DOHH2 (cell line): Measurements from ENCODE around the gene MYLK3.

Source experiments
- H3F3A ChIP-seq: fragments of 200-600 bp; sonication (generic), shearing (Covaris generic); 2 replicates; pipeline ENCODE4 v1.6.0; 2016; ENCODE audit warnings: antibody characterized with exemption, mild to moderate bottlenecking; ENCODE audit not compliant: control insufficient read depth, insufficient read depth
- H3K27ac ChIP-seq: fragments of 200-600 bp; sonication (generic); 2 replicates; pipeline ENCODE4 v1.5.1; 2014; ENCODE audit warnings: low read depth, mild to moderate bottlenecking, low read length, moderate library complexity
- H3K27me3 ChIP-seq: fragments of 200-600 bp; sonication (generic); 2 replicates; pipeline ENCODE4 v1.6.1; 2014; ENCODE audit warnings: mild to moderate bottlenecking, low read length, mixed read lengths; ENCODE audit not compliant: control insufficient read depth
- H3K36me3 ChIP-seq: fragments of 200-600 bp; sonication (generic); 2 replicates; pipeline ENCODE4 v1.6.1; 2014; ENCODE audit warnings: mild to moderate bottlenecking, low read length, moderate library complexity, mixed read lengths; ENCODE audit not compliant: control insufficient read depth
- H3K4me1 ChIP-seq: fragments of 200-600 bp; sonication (generic); 2 replicates; pipeline ENCODE4 v1.6.1; 2014; ENCODE audit warnings: mild to moderate bottlenecking, low read length, mixed read lengths; ENCODE audit not compliant: control insufficient read depth
- H3K4me2 ChIP-seq: fragments of 200-600 bp; sonication (generic); 2 replicates; pipeline ENCODE4 v1.6.0; 2014; ENCODE audit warnings: mild to moderate bottlenecking, low read length, moderate library complexity
- H3K4me3 ChIP-seq: fragments of 200-600 bp; sonication (generic); 2 replicates; pipeline ENCODE4 v1.5.1; 2014; ENCODE audit warnings: mild to moderate bottlenecking, low read length, mixed read lengths
- H3K79me2 ChIP-seq: fragments of 200-600 bp; sonication (generic); 2 replicates; pipeline ENCODE4 v1.6.1; 2014; ENCODE audit warnings: mild to moderate bottlenecking, low read length, mixed read lengths; ENCODE audit not compliant: control insufficient read depth
- H3K9me2 ChIP-seq: fragments of 200-600 bp; sonication (generic); replicated peaks from 2 replicates; pipeline ENCODE4 v1.6.1; 2014; ENCODE audit warnings: mild to moderate bottlenecking, low read length, mixed read lengths; ENCODE audit not compliant: control insufficient read depth
- H3K9me3 ChIP-seq: fragments of 200-600 bp; sonication (generic); 2 replicates; pipeline ENCODE4 v1.6.1; 2014; ENCODE audit warnings: antibody characterized with exemption, low read length, mixed read lengths; ENCODE audit not compliant: control insufficient read depth, insufficient read depth
- H4K20me1 ChIP-seq: fragments of 200-600 bp; sonication (generic); 2 replicates; pipeline ENCODE4 v1.6.0; 2014; ENCODE audit warnings: low read depth, mild to moderate bottlenecking, antibody characterized with exemption, low read length, moderate library complexity; ENCODE audit not compliant: control insufficient read depth, insufficient read depth
- EZH2phosphoT487 ChIP-seq: fragments of 200-600 bp; sonication (generic); IDR thresholded peaks from 2 replicates; pipeline ENCODE4 v1.6.1; 2017; ENCODE audit warnings: borderline replicate concordance, mild to moderate bottlenecking, antibody characterized with exemption, low read length, moderate library complexity, mixed read lengths
- TF ChIP-seq, protein P1 (sequence below): fragments of 200-600 bp; sonication (generic); IDR thresholded peaks from one replicate; pipeline ENCODE4 v1.5.1; 2014; ENCODE audit warnings: antibody characterized with exemption, mild to moderate bottlenecking, low read depth, low read length; ENCODE audit not compliant: poor library complexity, severe bottlenecking

MYLK3 gene

DNA sequence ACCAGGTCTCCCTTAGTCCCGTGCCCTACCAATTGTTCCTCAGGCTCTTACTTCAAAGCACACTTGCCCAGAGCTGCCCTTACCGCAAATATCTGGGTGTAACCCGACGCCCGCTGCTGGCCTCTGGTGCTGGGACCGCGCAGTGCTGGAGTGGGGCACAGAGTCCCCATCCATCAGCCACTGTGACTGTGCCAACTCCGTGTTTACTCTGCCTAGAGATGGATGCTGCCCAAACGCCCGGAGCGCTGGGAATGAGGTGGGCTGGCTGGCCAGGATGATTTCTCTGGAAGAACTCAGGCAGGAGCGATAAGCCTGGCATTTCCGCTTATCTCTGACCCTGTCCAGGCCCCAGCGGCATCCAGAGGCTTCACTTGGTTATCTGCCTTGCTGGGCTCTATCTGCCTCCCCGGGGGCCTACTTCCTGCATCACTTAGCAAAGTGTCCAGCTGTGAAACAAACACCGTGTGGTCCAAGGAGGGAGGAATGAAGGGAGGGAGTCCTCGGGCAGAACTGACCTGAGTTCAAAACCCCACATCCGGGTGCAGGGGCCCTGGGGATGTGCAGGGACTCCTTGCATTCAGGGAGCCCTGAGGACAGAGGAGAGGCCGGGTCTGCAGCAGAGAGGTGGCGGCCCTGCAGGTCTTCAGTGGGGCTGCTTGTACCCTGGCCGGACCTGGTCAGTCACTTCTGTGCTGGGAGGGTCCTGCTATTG lies 9.4 kb upstream of the MYLK3 start:
- no peak overlapping the region for H3K27ac ChIP-seq
- H3K27me3 ChIP-seq = no peaks in the 10 kb centered on the region
- H3K4me1 ChIP-seq = peaks cover 24% of the 10 kb centered on the region
- H3F3A ChIP-seq = no peaks in the 10 kb centered on the region
- H3K4me3 ChIP-seq = no peak overlapping the region
- H3K9me3 ChIP-seq = no peaks in the 10 kb centered on the region
- no peaks in the 10 kb centered on the region for H3K9me2 ChIP-seq
- no peaks in the 10 kb centered on the region for H3K36me3 ChIP-seq
- no peaks in the 10 kb centered on the region for H4K20me1 ChIP-seq
- TF ChIP-seq, protein P1, sequence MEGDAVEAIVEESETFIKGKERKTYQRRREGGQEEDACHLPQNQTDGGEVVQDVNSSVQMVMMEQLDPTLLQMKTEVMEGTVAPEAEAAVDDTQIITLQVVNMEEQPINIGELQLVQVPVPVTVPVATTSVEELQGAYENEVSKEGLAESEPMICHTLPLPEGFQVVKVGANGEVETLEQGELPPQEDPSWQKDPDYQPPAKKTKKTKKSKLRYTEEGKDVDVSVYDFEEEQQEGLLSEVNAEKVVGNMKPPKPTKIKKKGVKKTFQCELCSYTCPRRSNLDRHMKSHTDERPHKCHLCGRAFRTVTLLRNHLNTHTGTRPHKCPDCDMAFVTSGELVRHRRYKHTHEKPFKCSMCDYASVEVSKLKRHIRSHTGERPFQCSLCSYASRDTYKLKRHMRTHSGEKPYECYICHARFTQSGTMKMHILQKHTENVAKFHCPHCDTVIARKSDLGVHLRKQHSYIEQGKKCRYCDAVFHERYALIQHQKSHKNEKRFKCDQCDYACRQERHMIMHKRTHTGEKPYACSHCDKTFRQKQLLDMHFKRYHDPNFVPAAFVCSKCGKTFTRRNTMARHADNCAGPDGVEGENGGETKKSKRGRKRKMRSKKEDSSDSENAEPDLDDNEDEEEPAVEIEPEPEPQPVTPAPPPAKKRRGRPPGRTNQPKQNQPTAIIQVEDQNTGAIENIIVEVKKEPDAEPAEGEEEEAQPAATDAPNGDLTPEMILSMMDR = no peak
- no peak for TF ChIP-seq EZH2phosphoT487
- H3K4me2 ChIP-seq = no peak overlapping the region
- no peaks in the 10 kb centered on the region for H3K79me2 ChIP-seq

DNA sequence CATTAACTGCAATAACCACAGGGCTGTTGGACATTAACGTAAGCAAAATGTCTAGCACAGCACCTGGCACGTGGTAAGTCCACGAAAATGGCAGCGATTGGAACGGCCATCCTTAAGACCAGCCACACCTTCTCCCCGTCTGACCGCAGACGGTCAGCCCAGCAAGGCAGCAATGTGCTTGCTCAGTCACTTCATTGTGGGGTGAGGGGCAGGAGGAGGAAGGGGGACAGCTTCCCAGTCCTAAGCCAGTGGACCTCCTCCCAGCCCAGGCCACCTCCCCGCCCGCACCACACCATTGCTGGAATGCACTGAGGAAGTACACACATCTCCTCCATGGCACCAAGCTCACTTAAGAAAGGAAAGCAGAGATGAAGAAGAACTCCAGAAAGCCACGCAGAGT lies 8.6 kb upstream of the MYLK3 start:
- H3K27ac ChIP-seq = no peak overlapping the region
- no peaks in the 10 kb centered on the region for H3K9me2 ChIP-seq
- no peak overlapping the region for H3K4me2 ChIP-seq
- H3K36me3 ChIP-seq = no peaks in the 10 kb centered on the region
- H3F3A ChIP-seq = no peaks in the 10 kb centered on the region
- TF ChIP-seq EZH2phosphoT487 = no peak
- TF ChIP-seq, protein P1 = no peak
- H3K4me3 ChIP-seq = no peak overlapping the region
- H4K20me1 ChIP-seq = no peaks in the 10 kb centered on the region
- no peaks in the 10 kb centered on the region for H3K9me3 ChIP-seq
- H3K4me1 ChIP-seq = peaks cover 24% of the 10 kb centered on the region
- no peaks in the 10 kb centered on the region for H3K27me3 ChIP-seq
- H3K79me2 ChIP-seq = no peaks in the 10 kb centered on the region

DNA sequence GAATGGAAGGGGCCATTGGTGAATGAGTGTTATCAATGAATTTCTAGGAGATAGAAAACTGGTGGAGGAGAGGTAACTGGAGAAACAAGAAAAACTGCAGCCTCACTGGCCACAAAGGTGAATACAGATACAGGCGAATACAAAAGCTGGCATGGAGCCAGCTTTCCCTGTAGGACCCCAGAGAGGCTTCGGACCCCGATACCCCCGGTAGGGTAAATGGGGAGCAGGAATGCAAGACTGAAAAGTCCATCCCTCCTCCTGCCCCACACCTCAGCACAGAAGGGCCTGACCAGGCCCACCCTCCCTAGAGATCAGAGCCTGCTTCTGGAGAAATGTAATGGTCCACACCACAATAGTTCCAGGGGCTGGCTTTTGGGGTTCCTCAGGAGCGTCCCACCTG lies 4.9 kb upstream of the MYLK3 start:
- H3K27me3 ChIP-seq = no peaks in the 10 kb centered on the region
- peaks cover 42% of the 10 kb centered on the region for H3K4me1 ChIP-seq
- H3K9me2 ChIP-seq = no peaks in the 10 kb centered on the region
- H3K27ac ChIP-seq = no peak overlapping the region
- H3K4me3 ChIP-seq = no peak overlapping the region
- H3K9me3 ChIP-seq = no peaks in the 10 kb centered on the region
- H3K4me2 ChIP-seq = no peak overlapping the region
- no peaks in the 10 kb centered on the region for H3F3A ChIP-seq
- no peaks in the 10 kb centered on the region for H3K79me2 ChIP-seq
- H3K36me3 ChIP-seq = no peaks in the 10 kb centered on the region
- no peaks in the 10 kb centered on the region for H4K20me1 ChIP-seq
- TF ChIP-seq, protein P1 = no peak
- no peak for TF ChIP-seq EZH2phosphoT487
